HepG2 (cell line): ENCODE results near the gene MLX. TPM values are rescaled to one million over a fixed set of nuclear protein-coding genes. Genes with fewer than 3 reads are reported as not detected.
A peak's percentile ranks its signal among the peaks of the same experiment; 100 is the strongest.

Experiments
- ATAC-seq: fragments of 200-7000 bp; cut with Tn5 transposase; 3 replicates; pipeline ENCODE4 v1.9.1; 2020; ENCODE audit warnings: mild to moderate bottlenecking, moderate library complexity
- BruUV-seq: library from RNA; stranded (reverse); fragments of 400-500 nt; replicated peaks from 2 replicates; lab custom pipeline; 2021; lab: Mats Ljungman, UMichigan
- CTCF ChIA-PET: fragments of 300-600 bp; formaldehyde crosslinking; extraction: SDS; loops from one replicate; lab custom pipeline; 2021; ENCODE audit warnings: low total read pairs, inconsistent platforms, low intra/inter-chr PET ratio; lab: Yijun Ruan, JAX
- POLR2A ChIA-PET: fragments of 350-600 bp; sonication (Branson Sonifier 250); formaldehyde crosslinking; loops from one replicate; lab custom pipeline; 2020; ENCODE audit warnings: antibody characterized with exemption, inconsistent platforms; lab: Yijun Ruan, JAX
- DNase-seq: peaks from one replicate; pipeline ENCODE4 v3.0.0-alpha.2; 2015; ENCODE audit warnings: low spot score
- FAIRE-seq: peaks from 3 replicates; lab custom pipeline; 2011; peaks lifted over from hg19 to GRCh38; lab: Jason Lieb, UNC
- H2AFZ ChIP-seq: one replicate; pipeline ENCODE4 v1.6.1; 2011; ENCODE audit warnings: low read length, inconsistent platforms
- H3K27ac ChIP-seq: fragments of 300-600 bp; 3 replicates; pipeline ENCODE4 v1.8.0; 2011; ENCODE audit warnings: mixed run types, mild to moderate bottlenecking, mixed read lengths, low read length, inconsistent platforms; ENCODE audit not compliant: insufficient read depth; ENCODE audit errors: extremely low read length
- H3K27me3 ChIP-seq, 2 experiments: fragments of 200-600 bp in 1 of 2; 2 replicates in 1 of 2; 3 replicates in 1 of 2; pipeline versions ENCODE4 v1.6.0 to v1.8.0; 2011; ENCODE audit warnings: low read length in 2 of 2, mild to moderate bottlenecking in 2 of 2, moderate library complexity in 2 of 2, inconsistent platforms in 1 of 2; ENCODE audit not compliant: insufficient read depth in 2 of 2, control insufficient read depth in 1 of 2
- H3K36me3 ChIP-seq, 2 experiments: fragments of 200-600 bp in 1 of 2; replicated peaks in 1 of 2; 2 replicates in 1 of 2; 3 replicates in 1 of 2; pipeline versions ENCODE4 v1.5.1 to v1.8.0; 2011; ENCODE audit warnings: low read length in 2 of 2, inconsistent platforms in 1 of 2; ENCODE audit not compliant: insufficient read depth in 2 of 2, control insufficient read depth in 1 of 2
- H3K4me1 ChIP-seq: 2 replicates; pipeline ENCODE4 v1.5.1; 2012; ENCODE audit warnings: low read length, inconsistent platforms; ENCODE audit not compliant: insufficient read depth
- H3K4me2 ChIP-seq: 2 replicates; pipeline ENCODE4 v1.6.0; 2011; ENCODE audit warnings: low read depth, low read length, inconsistent platforms
- H3K4me3 ChIP-seq, 3 experiments: fragments of 200-600 bp in 1 of 3; sonication (generic), shearing (Covaris generic) in 1 of 3; replicated peaks in 1 of 3; 2 replicates each; pipeline ENCODE4 v1.5.1; 2011 to 2016; ENCODE audit warnings: low read length in 3 of 3, inconsistent platforms in 2 of 3, low read depth in 2 of 3, mild to moderate bottlenecking in 2 of 3, control low read depth in 1 of 3, mixed read lengths in 1 of 3; ENCODE audit not compliant: insufficient read depth in 1 of 3
- H3K79me2 ChIP-seq: one replicate; pipeline ENCODE4 v1.6.1; 2011; ENCODE audit warnings: low read length, inconsistent platforms; ENCODE audit not compliant: insufficient read depth
- H3K9ac ChIP-seq: 2 replicates; pipeline ENCODE4 v1.6.0; 2011; ENCODE audit warnings: mild to moderate bottlenecking, low read depth, low read length, inconsistent platforms; ENCODE audit not compliant: insufficient read depth
- H3K9me3 ChIP-seq: 2 replicates; pipeline ENCODE4 v1.5.1; 2012; ENCODE audit warnings: mild to moderate bottlenecking, low read length
- H4K20me1 ChIP-seq: 2 replicates; pipeline ENCODE4 v1.6.0; 2011; ENCODE audit warnings: inconsistent platforms, mild to moderate bottlenecking, low read length, moderate library complexity; ENCODE audit not compliant: insufficient read depth
- ARNTL ChIP-seq: sonication (generic); formaldehyde crosslinking; IDR thresholded peaks from 2 replicates; pipeline ENCODE4 v1.4.0; 2020; ENCODE audit warnings: mild to moderate bottlenecking, missing genetic modification reagents
- BORCS8-MEF2B ChIP-seq: sonication (generic); formaldehyde crosslinking; IDR thresholded peaks from 2 replicates; pipeline ENCODE4 v1.8.0; 2022; ENCODE audit warnings: mild to moderate bottlenecking, missing genetic modification reagents
- IRF2 ChIP-seq: IDR thresholded peaks from 2 replicates; pipeline ENCODE4 v1.6.1; 2018; ENCODE audit warnings: missing genetic modification reagents, missing compliant biosample characterization
- IRX3 ChIP-seq: sonication (generic); formaldehyde crosslinking; IDR thresholded peaks from 2 replicates; pipeline ENCODE4 v1.8.1; 2023; ENCODE audit warnings: mild to moderate bottlenecking, low read depth, missing genetic modification reagents, borderline replicate concordance
- NFIC ChIP-seq: IDR thresholded peaks from 2 replicates; pipeline ENCODE4 v1.6.1; 2012; ENCODE audit warnings: mild to moderate bottlenecking, low read length, inconsistent platforms
- NRL ChIP-seq: sonication (generic); formaldehyde crosslinking; IDR thresholded peaks from 2 replicates; pipeline ENCODE4 v1.5.0; 2020; ENCODE audit warnings: missing genetic modification reagents, mild to moderate bottlenecking, moderate library complexity, borderline replicate concordance
- SOX6 ChIP-seq, 2 experiments: fragments of 450-650 bp in 1 of 2; sonication (generic) in 1 of 2; formaldehyde crosslinking in 1 of 2; IDR thresholded peaks; 2 replicates each; pipeline versions ENCODE4 v1.4.0 to v1.6.1; 2017 to 2020; ENCODE audit warnings: antibody characterized with exemption in 1 of 2, mild to moderate bottlenecking in 1 of 2, missing genetic modification reagents in 1 of 2
- STAG1 ChIP-seq: sonication (generic); formaldehyde crosslinking; IDR thresholded peaks from 2 replicates; pipeline ENCODE4 v1.4.0; 2020; ENCODE audit warnings: missing genetic modification reagents
- TMF1 ChIP-seq: sonication (generic); formaldehyde crosslinking; IDR thresholded peaks from 2 replicates; pipeline ENCODE4 v1.8.1; 2022; ENCODE audit warnings: low read depth, missing genetic modification reagents
- ZC3H4 ChIP-seq: sonication (generic); formaldehyde crosslinking; IDR thresholded peaks from 2 replicates; pipeline ENCODE4 v1.4.0; 2020; ENCODE audit warnings: missing genetic modification reagents, borderline replicate concordance
- ZFY ChIP-seq: sonication (generic); formaldehyde crosslinking; IDR thresholded peaks from 2 replicates; pipeline ENCODE4 v1.4.0; 2020; ENCODE audit warnings: missing genetic modification reagents
- ZFYVE20 ChIP-seq: sonication (generic); formaldehyde crosslinking; IDR thresholded peaks from 2 replicates; pipeline ENCODE4 v1.8.0; 2023; ENCODE audit warnings: low read depth, mild to moderate bottlenecking, moderate library complexity, missing genetic modification reagents, borderline replicate concordance
- ZKSCAN1 ChIP-seq: fragments of 150-350 bp; IDR thresholded peaks from 2 replicates; pipeline ENCODE4 v1.6.1; 2014; ENCODE audit warnings: low read length
- ZNF24 ChIP-seq: fragments of 450-650 bp; IDR thresholded peaks from 2 replicates; pipeline ENCODE4 v1.6.1; 2017; ENCODE audit warnings: antibody characterized with exemption, mild to moderate bottlenecking
- WGBS: methylation state at CpG from one replicate; pipeline ENCODE4 v1.1.6; 2017; ENCODE audit warnings: low lambda C conversion rate; 5-methylcytosine and 5-hydroxymethylcytosine counted together
- in situ Hi-C: cut with HindIII; loops from 2 replicates; pipeline ENCODE4 v1.10.0; 2017; ENCODE audit warnings: low pct_unique_long_range_greater_than_20kb; ENCODE audit not compliant: extremely low pct_ligation_motif_present
- intact Hi-C: fragments of 100-400 bp; cut with micrococcal nuclease; formaldehyde crosslinking; loops from one replicate; pipeline ENCODE4 v1.10.0; 2022; ENCODE audit not compliant: unreplicated experiment
- polyA plus RNA-seq, 8 experiments: library from polyadenylated mRNA; depleted of rRNA in 3 of 8; stranded (reverse) in 7 of 8; unstranded in 1 of 8; fragments of >200 nt; fragmentation: Illumina TruSeq in 4 of 8; extraction: Trizol in 4 of 8; gene quantifications; 2 replicates each; pipeline versions ENCODE4 v1.2.1 to v1.2.3, GENCODE V29; 2011 to 2016; ENCODE audit warnings: low read depth in 4 of 8, missing spikeins in 1 of 8, mixed read lengths in 1 of 8; ENCODE audit not compliant: insufficient read depth in 1 of 8
- total RNA-seq, 5 experiments: library from RNA; depleted of rRNA; stranded (reverse); fragments of >200 nt; fragmentation: Illumina TruSeq; extraction: Trizol; gene quantifications; 2 replicates each; pipeline ENCODE4 v1.2.3, GENCODE V29; 2016; ENCODE audit warnings: low read depth in 1 of 5
- TF ChIP-seq, protein P1 (sequence below), 2 experiments: sonication (generic) in 1 of 2; formaldehyde crosslinking in 1 of 2; IDR thresholded peaks; 2 replicates each; pipeline versions ENCODE4 v1.4.0 to v1.6.1; 2016 to 2020; ENCODE audit warnings: borderline replicate concordance in 1 of 2, low read depth in 1 of 2, mild to moderate bottlenecking in 1 of 2, missing genetic modification reagents in 1 of 2
- TF ChIP-seq, protein P2 (sequence below): sonication (generic); formaldehyde crosslinking; IDR thresholded peaks from 2 replicates; pipeline ENCODE4 v1.4.0; 2020; ENCODE audit warnings: missing genetic modification reagents
- TF ChIP-seq, protein P3 (sequence below): sonication (generic); formaldehyde crosslinking; IDR thresholded peaks from 2 replicates; pipeline ENCODE4 v1.4.0; 2020; ENCODE audit warnings: missing genetic modification reagents

The MLX gene
- total and polyA plus RNA-seq, 2 of the 13 experiments (the other 11 are each of a cell fraction or from before 2014, with no cell fraction given): 38.9 to 74.4 TPM

DNA sequence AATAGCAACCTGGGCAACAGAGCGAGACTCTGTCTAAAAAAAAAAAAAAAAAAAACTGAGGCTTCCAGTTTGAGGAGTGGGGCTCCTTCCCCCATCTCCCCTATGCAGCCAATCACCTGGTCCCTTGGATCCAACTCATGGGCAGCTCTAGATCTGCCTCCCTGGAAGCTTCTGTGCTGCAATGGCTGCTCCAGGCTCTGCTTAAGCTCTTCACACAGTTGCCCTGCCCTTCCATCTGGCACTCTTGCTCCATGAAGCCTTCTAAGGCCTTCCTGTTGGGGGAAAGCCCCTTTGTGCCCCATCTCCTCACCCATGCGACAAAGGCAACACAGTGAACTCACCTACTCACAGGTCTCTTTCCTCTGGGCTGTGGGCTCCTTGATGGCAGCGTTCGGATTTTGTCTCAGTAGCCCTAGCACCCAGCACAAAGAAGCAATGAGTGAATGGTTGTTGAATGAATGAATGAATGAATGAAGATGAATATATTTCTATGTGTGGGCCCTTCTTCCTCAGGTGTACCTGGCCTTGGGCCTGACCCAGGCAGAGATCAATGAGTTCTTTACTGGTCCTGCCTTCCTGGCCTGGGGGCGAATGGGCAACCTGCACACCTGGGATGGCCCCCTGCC is 29.0 kb upstream of the MLX start:
- Histone ChIP-seq H3K36me3 (peaks cover 3 to 9% of the 10 kb centered on the region in 2 experiments; a peak in 2 of 5 replicates), H3K27ac (peak overlapping the region; percentile 29), H4K20me1 (no peaks in the 10 kb centered on the region), H3K4me1 (peaks cover 71% of the 10 kb centered on the region), H3K9ac (no peak overlapping the region), H2AFZ (no peak overlapping the region), H3K4me2 (no peak overlapping the region), H3K27me3 (no peaks in the 10 kb centered on the region), H3K9me3 (no peaks in the 10 kb centered on the region), H3K4me3 (no peak overlapping the region), H3K79me2 (peaks cover 13% of the 10 kb centered on the region)
- 93% methylated on average over 5 of the region's 5 CpGs for WGBS
- FAIRE-seq (no peak), DNase-seq (no peak), ATAC-seq (no peak)
- CTCF ChIA-PET: no interaction called here
- intact Hi-C loops: no loop called here
- no peak for TF ChIP-seq ZKSCAN1
- no peak for TF ChIP-seq ZFYVE20 (CRISPR knock-in tag)
- peak; percentile 64; the same call in 1 of the 2 replicates for TF ChIP-seq ZNF24
- TF ChIP-seq IRF2 (CRISPR knock-in tag): 0 out of 2 replicates have a peak, but pooled peaks have one; percentile 8
- TF ChIP-seq BORCS8-MEF2B: 0 out of 2 replicates have a peak, but pooled peaks have one; percentile 17
- 0 out of 2 replicates have a peak, but pooled peaks have one; percentile 10 for TF ChIP-seq ZFY (CRISPR knock-in tag)
- no peak for TF ChIP-seq NFIC
- TF ChIP-seq STAG1 (CRISPR knock-in tag): no peak
- peak; percentile 61; the same call in 1 of the 2 replicates for TF ChIP-seq NRL (CRISPR knock-in tag)
- no peak for TF ChIP-seq IRX3 (CRISPR knock-in tag)
- TF ChIP-seq, protein P1, sequence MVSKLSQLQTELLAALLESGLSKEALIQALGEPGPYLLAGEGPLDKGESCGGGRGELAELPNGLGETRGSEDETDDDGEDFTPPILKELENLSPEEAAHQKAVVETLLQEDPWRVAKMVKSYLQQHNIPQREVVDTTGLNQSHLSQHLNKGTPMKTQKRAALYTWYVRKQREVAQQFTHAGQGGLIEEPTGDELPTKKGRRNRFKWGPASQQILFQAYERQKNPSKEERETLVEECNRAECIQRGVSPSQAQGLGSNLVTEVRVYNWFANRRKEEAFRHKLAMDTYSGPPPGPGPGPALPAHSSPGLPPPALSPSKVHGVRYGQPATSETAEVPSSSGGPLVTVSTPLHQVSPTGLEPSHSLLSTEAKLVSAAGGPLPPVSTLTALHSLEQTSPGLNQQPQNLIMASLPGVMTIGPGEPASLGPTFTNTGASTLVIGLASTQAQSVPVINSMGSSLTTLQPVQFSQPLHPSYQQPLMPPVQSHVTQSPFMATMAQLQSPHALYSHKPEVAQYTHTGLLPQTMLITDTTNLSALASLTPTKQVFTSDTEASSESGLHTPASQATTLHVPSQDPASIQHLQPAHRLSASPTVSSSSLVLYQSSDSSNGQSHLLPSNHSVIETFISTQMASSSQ (IDR thresholded peaks at IDR 0.05; ENCODE audit: low read depth): no peak
- TF ChIP-seq, protein P1 (CRISPR knock-in tag; IDR thresholded peaks at IDR 0.05; ENCODE audit: borderline replicate concordance): 0 out of 2 replicates have a peak, but pooled peaks have one; percentile 1
- TF ChIP-seq, protein P2, sequence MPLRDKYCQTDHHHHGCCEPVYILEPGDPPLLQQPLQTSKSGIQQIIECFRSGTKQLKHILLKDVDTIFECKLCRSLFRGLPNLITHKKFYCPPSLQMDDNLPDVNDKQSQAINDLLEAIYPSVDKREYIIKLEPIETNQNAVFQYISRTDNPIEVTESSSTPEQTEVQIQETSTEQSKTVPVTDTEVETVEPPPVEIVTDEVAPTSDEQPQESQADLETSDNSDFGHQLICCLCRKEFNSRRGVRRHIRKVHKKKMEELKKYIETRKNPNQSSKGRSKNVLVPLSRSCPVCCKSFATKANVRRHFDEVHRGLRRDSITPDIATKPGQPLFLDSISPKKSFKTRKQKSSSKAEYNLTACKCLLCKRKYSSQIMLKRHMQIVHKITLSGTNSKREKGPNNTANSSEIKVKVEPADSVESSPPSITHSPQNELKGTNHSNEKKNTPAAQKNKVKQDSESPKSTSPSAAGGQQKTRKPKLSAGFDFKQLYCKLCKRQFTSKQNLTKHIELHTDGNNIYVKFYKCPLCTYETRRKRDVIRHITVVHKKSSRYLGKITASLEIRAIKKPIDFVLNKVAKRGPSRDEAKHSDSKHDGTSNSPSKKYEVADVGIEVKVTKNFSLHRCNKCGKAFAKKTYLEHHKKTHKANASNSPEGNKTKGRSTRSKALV (CRISPR knock-in tag): no peak
- TF ChIP-seq ZC3H4 (CRISPR knock-in tag): peak; percentile 55
- 0 out of 2 replicates have a peak, but pooled peaks have one; percentile 21 for TF ChIP-seq ARNTL (CRISPR knock-in tag)
- no peak for TF ChIP-seq TMF1
- TF ChIP-seq, protein P3, sequence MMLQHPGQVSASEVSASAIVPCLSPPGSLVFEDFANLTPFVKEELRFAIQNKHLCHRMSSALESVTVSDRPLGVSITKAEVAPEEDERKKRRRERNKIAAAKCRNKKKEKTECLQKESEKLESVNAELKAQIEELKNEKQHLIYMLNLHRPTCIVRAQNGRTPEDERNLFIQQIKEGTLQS (CRISPR knock-in tag): no peak
- TF ChIP-seq SOX6 (IDR thresholded peaks at IDR 0.05): no peak
- no peak for TF ChIP-seq SOX6 (CRISPR knock-in tag; IDR thresholded peaks at IDR 0.05)
- BruUV-seq: no TSS peak
- POLR2A ChIA-PET: interaction anchor here (0.7 to 4.2 kb wide), 7 partner anchors 9 to 1262 kb away, joined by 3 to 68 read pairs (median 20); partner anchors contain the start of genes COASY, HSD17B1 and PSMC3IP
- in situ Hi-C loops: no loop called here
